ENCODE measurements around the gene BTBD17.

The BTBD17 gene

DNA sequence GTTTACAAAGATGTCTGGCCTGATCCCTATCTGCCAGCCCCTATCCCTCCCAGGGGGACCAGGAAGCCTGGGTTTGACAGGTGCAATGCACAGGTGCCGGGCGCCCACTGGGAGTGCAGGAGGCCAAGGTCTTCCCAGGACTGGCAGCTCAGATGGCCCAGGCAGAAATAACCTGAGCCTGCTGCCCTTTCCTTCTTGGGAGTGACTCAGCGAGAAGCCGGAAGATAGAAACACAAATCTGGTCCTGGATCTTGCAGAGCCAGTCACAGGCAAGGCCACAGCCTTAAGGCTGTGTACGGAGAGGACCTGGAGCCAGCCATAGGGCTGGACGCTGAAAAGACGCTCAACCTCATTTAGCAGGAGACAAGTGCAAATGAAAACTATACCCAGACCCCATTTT lies 33.3 kb upstream of the BTBD17 start:
- TF ChIP-seq FOXM1 (IDR thresholded peaks at IDR 0.05; ENCODE audit: borderline replicate concordance, low read depth) (no peak), YY1 (IDR thresholded peaks at IDR 0.05; ENCODE audit: low read depth) (no peak), EGR1 (IDR thresholded peaks at IDR 0.05) (no peak), TAF1 (IDR thresholded peaks at IDR 0.05; ENCODE audit: low read depth) (no peak)

DNA sequence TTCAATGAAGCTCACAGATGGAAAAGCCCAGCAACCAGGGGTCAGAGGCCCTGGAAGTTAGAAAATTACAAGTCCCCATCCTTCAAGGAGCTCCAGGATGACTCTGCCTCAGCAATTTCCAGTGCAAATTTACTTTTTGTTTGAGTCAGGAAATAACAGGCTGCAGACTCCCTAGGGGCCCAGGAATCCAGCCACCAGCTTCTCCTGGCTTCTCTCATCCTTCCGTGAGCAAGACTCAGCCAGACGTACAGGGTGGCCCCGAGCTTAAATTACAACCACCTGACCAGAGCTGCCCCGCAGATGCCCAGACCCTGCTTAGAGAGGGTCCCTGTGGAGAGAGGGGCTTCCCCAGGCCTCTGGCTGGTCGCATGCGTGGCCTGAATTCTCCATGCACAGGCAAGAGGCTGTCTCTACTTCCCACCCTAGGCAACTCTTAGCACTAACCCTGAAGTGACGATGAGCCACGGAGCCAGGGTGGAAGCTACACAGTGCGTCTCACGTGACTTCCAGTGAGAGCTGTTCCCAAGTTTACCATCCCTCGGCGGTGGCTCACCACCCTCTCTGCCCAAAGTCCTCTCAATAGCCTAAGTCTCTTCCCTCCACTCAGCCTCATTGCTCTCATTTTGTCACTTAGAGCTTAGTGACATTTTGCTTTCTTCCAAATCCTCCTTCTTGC lies 32.7 kb upstream of the BTBD17 start:
- TF ChIP-seq, protein P1, sequence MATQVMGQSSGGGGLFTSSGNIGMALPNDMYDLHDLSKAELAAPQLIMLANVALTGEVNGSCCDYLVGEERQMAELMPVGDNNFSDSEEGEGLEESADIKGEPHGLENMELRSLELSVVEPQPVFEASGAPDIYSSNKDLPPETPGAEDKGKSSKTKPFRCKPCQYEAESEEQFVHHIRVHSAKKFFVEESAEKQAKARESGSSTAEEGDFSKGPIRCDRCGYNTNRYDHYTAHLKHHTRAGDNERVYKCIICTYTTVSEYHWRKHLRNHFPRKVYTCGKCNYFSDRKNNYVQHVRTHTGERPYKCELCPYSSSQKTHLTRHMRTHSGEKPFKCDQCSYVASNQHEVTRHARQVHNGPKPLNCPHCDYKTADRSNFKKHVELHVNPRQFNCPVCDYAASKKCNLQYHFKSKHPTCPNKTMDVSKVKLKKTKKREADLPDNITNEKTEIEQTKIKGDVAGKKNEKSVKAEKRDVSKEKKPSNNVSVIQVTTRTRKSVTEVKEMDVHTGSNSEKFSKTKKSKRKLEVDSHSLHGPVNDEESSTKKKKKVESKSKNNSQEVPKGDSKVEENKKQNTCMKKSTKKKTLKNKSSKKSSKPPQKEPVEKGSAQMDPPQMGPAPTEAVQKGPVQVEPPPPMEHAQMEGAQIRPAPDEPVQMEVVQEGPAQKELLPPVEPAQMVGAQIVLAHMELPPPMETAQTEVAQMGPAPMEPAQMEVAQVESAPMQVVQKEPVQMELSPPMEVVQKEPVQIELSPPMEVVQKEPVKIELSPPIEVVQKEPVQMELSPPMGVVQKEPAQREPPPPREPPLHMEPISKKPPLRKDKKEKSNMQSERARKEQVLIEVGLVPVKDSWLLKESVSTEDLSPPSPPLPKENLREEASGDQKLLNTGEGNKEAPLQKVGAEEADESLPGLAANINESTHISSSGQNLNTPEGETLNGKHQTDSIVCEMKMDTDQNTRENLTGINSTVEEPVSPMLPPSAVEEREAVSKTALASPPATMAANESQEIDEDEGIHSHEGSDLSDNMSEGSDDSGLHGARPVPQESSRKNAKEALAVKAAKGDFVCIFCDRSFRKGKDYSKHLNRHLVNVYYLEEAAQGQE (IDR thresholded peaks at IDR 0.05; ENCODE audit: low read depth), result no peak
- TF ChIP-seq CREB1 (IDR thresholded peaks at IDR 0.05; ENCODE audit: low read depth), result no peak
- TF ChIP-seq EGR1 (IDR thresholded peaks at IDR 0.05), result no peak
- no peak for TF ChIP-seq TEAD4 (IDR thresholded peaks at IDR 0.05)
- TF ChIP-seq RAD21 (IDR thresholded peaks at IDR 0.05; ENCODE audit: low read depth), result no peak
- TF ChIP-seq FOXM1 (IDR thresholded peaks at IDR 0.05; ENCODE audit: borderline replicate concordance, low read depth), result no peak
- no peak for TF ChIP-seq NFIC (IDR thresholded peaks at IDR 0.05)
- no peak for TF ChIP-seq TCF12 (IDR thresholded peaks at IDR 0.05; ENCODE audit: low read depth)
- TF ChIP-seq, protein P2, sequence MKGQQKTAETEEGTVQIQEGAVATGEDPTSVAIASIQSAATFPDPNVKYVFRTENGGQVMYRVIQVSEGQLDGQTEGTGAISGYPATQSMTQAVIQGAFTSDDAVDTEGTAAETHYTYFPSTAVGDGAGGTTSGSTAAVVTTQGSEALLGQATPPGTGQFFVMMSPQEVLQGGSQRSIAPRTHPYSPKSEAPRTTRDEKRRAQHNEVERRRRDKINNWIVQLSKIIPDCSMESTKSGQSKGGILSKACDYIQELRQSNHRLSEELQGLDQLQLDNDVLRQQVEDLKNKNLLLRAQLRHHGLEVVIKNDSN (IDR thresholded peaks at IDR 0.05), result no peak
- no peak for TF ChIP-seq TAF1 (IDR thresholded peaks at IDR 0.05; ENCODE audit: low read depth)
- no peak for TF ChIP-seq CEBPB (IDR thresholded peaks at IDR 0.05)
- TF ChIP-seq ZBTB7A (IDR thresholded peaks at IDR 0.05; ENCODE audit: low read depth), result no peak
- TF ChIP-seq YY1 (IDR thresholded peaks at IDR 0.05; ENCODE audit: low read depth), result no peak
- TF ChIP-seq, protein P3, sequence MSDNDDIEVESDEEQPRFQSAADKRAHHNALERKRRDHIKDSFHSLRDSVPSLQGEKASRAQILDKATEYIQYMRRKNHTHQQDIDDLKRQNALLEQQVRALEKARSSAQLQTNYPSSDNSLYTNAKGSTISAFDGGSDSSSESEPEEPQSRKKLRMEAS (IDR thresholded peaks at IDR 0.05), result no peak
- no peak for TF ChIP-seq EP300 (IDR thresholded peaks at IDR 0.05; ENCODE audit: borderline replicate concordance)

DNA sequence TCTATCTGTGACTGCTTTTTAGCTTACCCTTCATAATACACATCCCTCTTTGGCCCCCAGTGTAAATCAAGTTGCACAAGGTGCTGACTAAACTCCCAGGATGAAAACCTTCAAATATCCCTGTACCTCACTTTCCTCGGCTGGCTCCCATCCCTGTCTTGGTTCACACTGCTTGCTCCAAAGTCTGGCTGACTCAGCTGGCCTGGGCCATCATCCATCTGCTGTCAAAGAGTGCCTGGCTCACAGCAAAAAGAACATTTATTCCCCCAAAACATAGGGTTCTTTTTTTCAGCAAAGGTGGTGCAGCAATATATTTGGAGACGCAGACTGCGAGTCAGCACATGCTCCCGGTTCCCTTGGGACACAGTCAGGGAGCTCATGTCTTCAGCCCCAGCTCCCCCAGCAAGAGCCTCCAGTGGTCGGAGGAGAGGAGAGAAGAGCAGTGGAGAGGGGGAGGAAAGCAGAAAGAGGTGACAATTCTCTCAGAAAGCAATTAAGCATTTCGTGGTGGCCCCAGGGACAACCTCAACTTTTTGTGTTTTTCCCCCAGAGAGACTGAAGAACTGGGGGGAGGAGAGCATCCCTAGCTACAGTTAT lies 31.8 kb upstream of the BTBD17 start:
- TF ChIP-seq YY1 (IDR thresholded peaks at IDR 0.05; ENCODE audit: low read depth), result no peak
- TF ChIP-seq, protein P3 (IDR thresholded peaks at IDR 0.05), result no peak
- TF ChIP-seq CREB1 (IDR thresholded peaks at IDR 0.05; ENCODE audit: low read depth), result no peak
- TF ChIP-seq TCF12 (IDR thresholded peaks at IDR 0.05; ENCODE audit: low read depth), result no peak
- TF ChIP-seq, protein P1 (IDR thresholded peaks at IDR 0.05; ENCODE audit: low read depth), result no peak
- TF ChIP-seq FOXM1 (IDR thresholded peaks at IDR 0.05; ENCODE audit: borderline replicate concordance, low read depth), result no peak
- TF ChIP-seq TEAD4 (IDR thresholded peaks at IDR 0.05), result no peak
- TF ChIP-seq NFIC (IDR thresholded peaks at IDR 0.05), result no peak

DNA sequence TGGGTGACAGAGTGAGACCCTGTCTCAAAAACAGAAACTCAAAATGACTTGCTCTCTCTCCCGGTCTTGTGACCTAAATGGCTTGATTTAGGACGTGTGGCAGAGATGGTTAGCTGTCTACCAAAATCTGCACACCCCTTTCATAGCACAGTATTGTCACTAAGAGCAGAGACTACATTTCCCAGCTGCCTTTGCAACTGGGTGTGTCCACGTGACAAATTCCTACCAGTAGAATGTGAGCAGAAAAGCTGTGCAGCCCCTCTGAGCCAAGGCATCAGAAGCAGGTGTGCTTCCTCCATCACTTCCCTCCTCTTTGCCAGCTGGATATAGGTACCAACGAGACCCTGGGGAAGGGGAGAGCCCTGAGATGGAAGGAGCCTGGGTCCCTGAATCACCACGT lies 31.2 kb upstream of the BTBD17 start:
- no peak for TF ChIP-seq EP300 (IDR thresholded peaks at IDR 0.05; ENCODE audit: borderline replicate concordance)
- TF ChIP-seq, protein P2 (IDR thresholded peaks at IDR 0.05), result peak; percentile 92

DNA sequence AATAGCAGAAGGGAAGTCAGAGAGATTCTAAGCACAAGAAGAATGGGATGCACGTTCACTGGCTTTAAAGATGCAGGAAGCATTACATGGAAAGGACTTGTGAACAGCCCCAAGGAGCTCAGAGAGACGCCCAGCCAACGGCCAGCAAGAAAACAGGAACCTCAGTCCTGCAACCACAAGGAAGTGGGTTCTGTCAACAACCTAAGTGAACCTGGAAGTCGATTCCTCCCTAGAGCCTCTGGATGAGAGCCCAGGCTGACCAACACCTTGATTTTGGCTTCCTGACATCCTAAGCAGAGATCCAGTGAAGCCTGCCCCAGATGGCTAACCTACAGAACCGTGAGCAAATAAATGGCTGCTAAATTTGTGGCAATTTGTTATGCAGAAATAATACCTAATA lies 30.1 kb upstream of the BTBD17 start:
- TF ChIP-seq FOXM1 (IDR thresholded peaks at IDR 0.05; ENCODE audit: borderline replicate concordance, low read depth), result no peak
- TF ChIP-seq, protein P1 (IDR thresholded peaks at IDR 0.05; ENCODE audit: low read depth), result no peak
- no peak for TF ChIP-seq CREB1 (IDR thresholded peaks at IDR 0.05; ENCODE audit: low read depth)
- no peak for TF ChIP-seq EP300 (IDR thresholded peaks at IDR 0.05; ENCODE audit: borderline replicate concordance)
- TF ChIP-seq CEBPB (IDR thresholded peaks at IDR 0.05), result no peak
- TF ChIP-seq YY1 (IDR thresholded peaks at IDR 0.05; ENCODE audit: low read depth), result no peak
- TF ChIP-seq TEAD4 (IDR thresholded peaks at IDR 0.05), result no peak

Measured in Ishikawa (cell line).